ENCODE measurements around the gene GPR161. TPM values are rescaled to one million over a fixed set of nuclear protein-coding genes. Genes with fewer than 3 reads are reported as not detected.

The GPR161 gene
- total RNA-seq, 4 donors from 2014 or later: 0.60 to 3.3 (median 2.8) TPM

DNA sequence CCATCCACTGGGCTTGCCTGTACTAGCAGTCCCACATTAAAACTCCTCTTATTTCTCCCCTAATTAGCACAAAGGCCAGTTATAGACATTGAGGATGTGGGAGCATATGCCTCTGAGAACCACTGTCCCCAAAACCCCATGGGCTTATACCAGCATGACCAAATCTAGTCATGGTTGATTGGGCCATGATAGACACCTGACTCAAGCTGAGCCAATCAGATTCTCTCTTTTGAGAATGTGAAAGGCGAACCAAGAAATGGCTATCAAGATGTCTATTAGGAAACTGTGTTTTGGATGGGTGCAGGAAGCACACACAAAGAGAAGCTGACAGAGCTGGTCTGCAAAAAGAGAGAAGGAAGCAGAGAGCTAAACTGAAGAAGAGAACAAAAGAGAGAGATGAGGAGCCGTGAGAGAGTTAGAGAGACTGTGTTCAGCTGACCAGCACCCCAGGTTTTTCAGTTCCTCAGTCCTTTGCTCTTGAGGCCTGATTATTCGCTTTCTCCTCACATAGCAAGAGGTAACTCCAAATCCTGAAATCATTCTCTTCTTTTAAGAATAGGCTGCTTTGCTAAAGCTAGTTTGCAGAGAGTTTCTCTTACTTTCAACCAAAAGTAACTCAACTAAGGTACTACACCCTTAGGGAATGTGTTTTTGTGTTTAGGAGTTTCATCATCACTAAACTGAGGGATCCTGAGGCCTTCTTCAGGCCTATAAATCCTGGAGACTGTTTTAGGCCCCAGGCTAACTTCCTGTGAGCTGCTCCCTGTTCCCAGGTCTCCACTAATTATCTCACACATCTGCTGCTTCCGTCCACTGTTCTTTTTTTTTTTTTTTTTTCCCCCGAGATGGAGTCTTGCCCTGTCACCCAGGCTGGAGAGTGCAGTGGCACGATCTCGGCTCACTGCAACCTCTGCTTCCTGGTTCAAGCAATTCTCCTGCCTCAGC is 34.1 kb upstream of the GPR161 start:
- in situ Hi-C loops (cut with MboI; ENCODE audit: low pct_ligation_motif_present in 1 of 4, low pct_unique_long_range_greater_than_20kb in 1 of 4, low sequenced_read_pairs in 3 of 4): no loop called here
- Histone ChIP-seq H3K4me1 (no peaks in the 10 kb centered on the region), H3K27ac (no peak overlapping the region), H3K9me3 (no peaks in the 10 kb centered on the region), H3K27me3 (no peaks in the 10 kb centered on the region), H3K4me3 (no peak overlapping the region), H3K36me3 (no peaks in the 10 kb centered on the region)
- intact Hi-C loops (cut with DNase I; ENCODE audit: low total_unique reads): no loop called here
- 88 to 92% methylated on average over 6 to 7 of the region's 7 CpGs for WGBS, 2 donors (ENCODE audit: low coverage in 1 of 2)
- no peak for DNase-seq
- TF ChIP-seq EP300 (IDR thresholded peaks at IDR 0.05; ENCODE audit: low read depth) (no peak), POLR2AphosphoS5 (IDR thresholded peaks at IDR 0.05) (no peak), POLR2A (IDR thresholded peaks at IDR 0.05) (no peak)
- TF ChIP-seq, protein P1, sequence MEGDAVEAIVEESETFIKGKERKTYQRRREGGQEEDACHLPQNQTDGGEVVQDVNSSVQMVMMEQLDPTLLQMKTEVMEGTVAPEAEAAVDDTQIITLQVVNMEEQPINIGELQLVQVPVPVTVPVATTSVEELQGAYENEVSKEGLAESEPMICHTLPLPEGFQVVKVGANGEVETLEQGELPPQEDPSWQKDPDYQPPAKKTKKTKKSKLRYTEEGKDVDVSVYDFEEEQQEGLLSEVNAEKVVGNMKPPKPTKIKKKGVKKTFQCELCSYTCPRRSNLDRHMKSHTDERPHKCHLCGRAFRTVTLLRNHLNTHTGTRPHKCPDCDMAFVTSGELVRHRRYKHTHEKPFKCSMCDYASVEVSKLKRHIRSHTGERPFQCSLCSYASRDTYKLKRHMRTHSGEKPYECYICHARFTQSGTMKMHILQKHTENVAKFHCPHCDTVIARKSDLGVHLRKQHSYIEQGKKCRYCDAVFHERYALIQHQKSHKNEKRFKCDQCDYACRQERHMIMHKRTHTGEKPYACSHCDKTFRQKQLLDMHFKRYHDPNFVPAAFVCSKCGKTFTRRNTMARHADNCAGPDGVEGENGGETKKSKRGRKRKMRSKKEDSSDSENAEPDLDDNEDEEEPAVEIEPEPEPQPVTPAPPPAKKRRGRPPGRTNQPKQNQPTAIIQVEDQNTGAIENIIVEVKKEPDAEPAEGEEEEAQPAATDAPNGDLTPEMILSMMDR (IDR thresholded peaks at IDR 0.05): no peak

DNA sequence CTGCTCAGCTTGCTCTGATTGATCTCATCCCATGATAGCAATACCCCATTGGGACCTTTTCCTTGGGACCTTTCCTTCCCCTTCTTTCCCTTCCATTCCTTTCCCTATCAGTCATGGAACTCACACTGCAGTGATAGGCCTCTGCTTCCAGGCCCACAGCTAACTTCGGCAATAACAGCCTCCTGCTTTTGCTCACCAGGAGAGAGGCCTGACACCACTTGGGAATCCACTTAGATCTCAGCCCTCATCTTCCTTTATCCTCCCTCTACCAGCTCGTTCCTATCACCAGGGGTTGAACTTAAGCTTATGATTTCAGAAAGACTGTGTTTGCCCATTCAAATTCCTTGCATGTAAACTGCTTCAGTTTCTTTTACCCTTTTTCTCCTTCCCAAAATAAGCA is 31.1 kb upstream of the GPR161 start:
- intact Hi-C loops (cut with DNase I; ENCODE audit: low total_unique reads): no loop called here
- H3K27ac ChIP-seq: peak overlapping the region in 2 of 4 donors; percentile 26 to 42
- no peak overlapping the region for H3K4me3 ChIP-seq
- DNase-seq: no peak
- 31 to 64% methylated on average over 2 of the region's 2 CpGs for WGBS, 2 donors (ENCODE audit: low coverage in 1 of 2)
- H3K9me3 ChIP-seq: no peaks in the 10 kb centered on the region
- in situ Hi-C loops (cut with MboI; ENCODE audit: low pct_ligation_motif_present in 1 of 4, low pct_unique_long_range_greater_than_20kb in 1 of 4, low sequenced_read_pairs in 3 of 4): no loop called here
- no peaks in the 10 kb centered on the region for H3K36me3 ChIP-seq
- H3K27me3 ChIP-seq: no peaks in the 10 kb centered on the region
- no peaks in the 10 kb centered on the region for H3K4me1 ChIP-seq
- TF ChIP-seq POLR2AphosphoS5 (IDR thresholded peaks at IDR 0.05) (no peak), POLR2A (IDR thresholded peaks at IDR 0.05) (no peak), EP300 (IDR thresholded peaks at IDR 0.05; ENCODE audit: low read depth) (no peak)
- TF ChIP-seq, protein P1 (IDR thresholded peaks at IDR 0.05): no peak

DNA sequence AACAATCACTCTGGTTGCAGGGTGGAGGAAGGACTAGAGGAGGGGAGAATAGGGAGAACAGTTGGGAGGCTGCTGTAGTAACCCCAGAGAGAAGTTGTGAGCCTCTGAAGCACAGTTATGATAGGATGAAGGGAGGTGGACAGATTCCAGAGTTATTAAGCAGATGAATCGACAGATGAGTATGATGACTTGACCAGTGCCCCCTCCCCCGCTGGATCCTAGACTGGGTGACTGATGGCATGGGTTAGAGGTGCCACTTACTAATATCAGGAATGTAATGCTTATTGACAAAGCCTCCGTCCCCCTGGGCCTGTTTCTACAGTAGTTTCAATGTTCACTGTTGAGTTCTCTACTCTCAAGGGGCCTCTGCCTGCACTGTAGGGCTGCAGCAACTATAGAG is 28.0 kb upstream of the GPR161 start:
- intact Hi-C loops (cut with DNase I; ENCODE audit: low total_unique reads): no loop called here
- Histone ChIP-seq H3K4me1 (no peaks in the 10 kb centered on the region), H3K27ac (no peak overlapping the region), H3K4me3 (no peak overlapping the region), H3K27me3 (no peaks in the 10 kb centered on the region), H3K36me3 (no peaks in the 10 kb centered on the region), H3K9me3 (peaks cover 6 to 8% of the 10 kb centered on the region in 2 donors)
- TF ChIP-seq EP300 (IDR thresholded peaks at IDR 0.05; ENCODE audit: low read depth) (no peak), POLR2AphosphoS5 (IDR thresholded peaks at IDR 0.05) (no peak), POLR2A (IDR thresholded peaks at IDR 0.05) (no peak)
- TF ChIP-seq, protein P1 (IDR thresholded peaks at IDR 0.05): no peak
- 95% methylated on average over 3 of the region's 3 CpGs; no CpG with 5 or more reads in 1 of the 2 donors for WGBS, 2 donors (ENCODE audit: low coverage in 1 of 2)
- in situ Hi-C loops (cut with MboI; ENCODE audit: low pct_ligation_motif_present in 1 of 4, low pct_unique_long_range_greater_than_20kb in 1 of 4, low sequenced_read_pairs in 3 of 4): no loop called here
- no peak for DNase-seq

DNA sequence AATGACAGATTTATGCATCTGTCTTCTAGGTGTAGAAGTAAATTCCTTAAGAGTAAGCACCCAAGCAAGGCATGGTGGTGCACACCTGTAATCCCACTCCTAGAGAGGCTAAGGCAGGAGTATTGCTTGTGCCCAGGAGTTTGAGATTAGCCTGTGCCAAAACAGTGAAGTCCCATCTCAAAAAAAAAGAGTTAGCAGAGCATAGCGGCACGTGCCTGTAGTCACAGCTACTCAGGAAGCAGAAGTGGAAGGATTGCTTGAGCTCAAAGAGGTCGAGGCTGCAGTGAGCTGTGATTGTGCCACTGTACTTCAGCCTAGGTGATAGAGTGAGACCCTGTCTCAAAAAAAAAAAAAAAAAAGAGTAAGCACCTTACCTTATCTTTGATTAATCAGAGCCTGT is 26.9 kb upstream of the GPR161 start:
- no peak overlapping the region for H3K27ac ChIP-seq
- no peaks in the 10 kb centered on the region for H3K36me3 ChIP-seq
- WGBS, 2 donors (ENCODE audit: low coverage in 1 of 2): 54% methylated on average over 3 of the region's 3 CpGs; no CpG with 5 or more reads in 1 of the 2 donors
- no peaks in the 10 kb centered on the region for H3K4me1 ChIP-seq
- H3K27me3 ChIP-seq: no peaks in the 10 kb centered on the region
- no peak for TF ChIP-seq POLR2AphosphoS5 (IDR thresholded peaks at IDR 0.05)
- TF ChIP-seq POLR2A (IDR thresholded peaks at IDR 0.05): no peak
- TF ChIP-seq, protein P1 (IDR thresholded peaks at IDR 0.05): no peak
- TF ChIP-seq EP300 (IDR thresholded peaks at IDR 0.05; ENCODE audit: low read depth): no peak
- in situ Hi-C loops (cut with MboI; ENCODE audit: low pct_ligation_motif_present in 1 of 4, low pct_unique_long_range_greater_than_20kb in 1 of 4, low sequenced_read_pairs in 3 of 4): no loop called here
- no peak overlapping the region for H3K4me3 ChIP-seq
- intact Hi-C loops (cut with DNase I; ENCODE audit: low total_unique reads): no loop called here
- no peak for DNase-seq
- H3K9me3 ChIP-seq: peaks cover 6 to 12% of the 10 kb centered on the region in 2 donors
